H1 (cell line): ENCODE data around the gene ZNF555. TPM values are rescaled to one million over a fixed set of nuclear protein-coding genes. Genes with fewer than 3 reads are reported as not detected.

ENCODE experiments used
- EGR1 ChIP-seq: IDR thresholded peaks from 2 replicates; pipeline ENCODE4 v1.6.1; 2011; ENCODE audit warnings: low read depth, low read length, borderline replicate concordance
- HDAC2 ChIP-seq, 2 experiments: fragments of 300-600 bp in 1 of 2; sonication (generic) in 1 of 2; IDR thresholded peaks; 2 replicates each; pipeline ENCODE4 v1.6.1; 2011 to 2012; ENCODE audit warnings: low read depth in 2 of 2, low read length in 2 of 2, mild to moderate bottlenecking in 2 of 2, moderate library complexity in 2 of 2, borderline replicate concordance in 1 of 2, inconsistent platforms in 1 of 2
- polyA plus RNA-seq, 7 experiments: library from polyadenylated mRNA; depleted of rRNA in 3 of 7; stranded (reverse) in 5 of 7; unstranded in 2 of 7; fragments of >200 nt in 5 of 7; fragments of 200-250 nt in 2 of 7; gene quantifications; 1 replicate in 5 of 7; 2 replicates in 1 of 7; 4 replicates in 1 of 7; pipeline versions ENCODE4 v1.2.1 to v1.2.3, GENCODE V29; 2011 to 2013; ENCODE audit warnings: missing spikeins in 2 of 7, mixed read lengths in 2 of 7
- total RNA-seq: library from RNA; stranded (reverse); fragmentation: NEBNext Ultra II Directional; extraction: Animal tissue kit (Norgen Biotek cat#: 25700); gene quantifications from 2 replicates; pipeline ENCODE4 v1.2.1, GENCODE V29; 2021
- TF ChIP-seq, protein P1 (sequence below): fragments of 300-600 bp; sonication (generic); IDR thresholded peaks from 2 replicates; pipeline ENCODE4 v1.7.1; 2012; ENCODE audit warnings: low read length, moderate library complexity, mild to moderate bottlenecking, inconsistent platforms; ENCODE audit not compliant: insufficient replicate concordance
- TF ChIP-seq, protein P2 (sequence below): IDR thresholded peaks from 2 replicates; pipeline ENCODE4 v1.6.1; 2011; ENCODE audit warnings: low read length, improper control_type of control experiment
- TF ChIP-seq, protein P3 (sequence below): IDR thresholded peaks from 2 replicates; pipeline ENCODE4 v1.6.1; 2012; ENCODE audit warnings: low read length, inconsistent platforms

The ZNF555 gene
- total and polyA plus RNA-seq, 2 of the 8 experiments (the other 6 are each of a cell fraction or from before 2014, with no cell fraction given), result 1.6 to 5.7 TPM

DNA sequence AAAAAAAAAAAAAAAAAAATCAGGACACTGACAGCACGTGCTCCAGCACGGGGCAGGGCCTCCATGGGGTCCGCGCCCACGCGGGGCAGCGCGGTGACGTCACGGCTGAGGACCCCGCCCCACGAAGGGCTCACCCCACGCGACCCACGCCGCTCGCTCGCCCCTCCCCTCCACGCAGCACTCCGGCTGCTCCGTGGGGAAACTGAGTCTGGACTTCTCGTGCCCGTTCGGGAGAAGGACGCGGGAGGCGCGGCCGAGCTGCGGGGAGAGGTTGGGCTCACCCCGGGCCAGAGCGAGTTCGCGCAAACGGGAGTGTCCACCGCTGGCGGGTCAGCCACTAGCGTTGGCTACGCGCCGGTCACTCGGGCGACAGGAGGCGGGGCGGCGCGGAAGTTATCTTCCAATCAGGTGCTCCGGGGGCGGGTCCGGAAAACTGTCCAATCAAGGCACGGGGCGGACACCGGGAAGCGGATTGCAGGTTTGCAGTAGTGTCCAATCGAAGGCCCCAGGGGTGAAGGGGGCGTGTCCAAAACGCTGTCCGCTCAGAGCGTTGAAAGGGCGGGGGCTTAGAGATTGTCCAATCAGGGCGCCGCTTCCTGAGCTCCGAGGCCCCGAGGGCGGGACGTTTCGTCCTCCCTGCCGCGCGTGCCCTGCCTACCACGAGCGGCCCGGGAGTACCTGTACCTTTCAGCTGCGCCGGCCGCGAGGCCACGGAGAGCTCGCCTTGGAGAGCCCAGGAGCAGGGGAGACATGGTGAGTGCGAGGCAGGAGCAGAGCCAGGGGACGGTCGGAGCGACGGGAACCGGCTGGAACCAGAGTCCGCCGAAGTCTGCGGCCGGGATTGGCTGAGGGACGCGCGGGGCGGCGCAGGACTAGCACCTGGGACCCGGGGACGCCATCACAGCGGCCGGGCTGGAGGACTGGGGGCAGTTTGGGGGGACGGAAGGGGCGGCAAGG lies 59.3 kb downstream of the ZNF555 start, which contains the start of gene ZNF57 (continued):
- TF ChIP-seq, protein P1, sequence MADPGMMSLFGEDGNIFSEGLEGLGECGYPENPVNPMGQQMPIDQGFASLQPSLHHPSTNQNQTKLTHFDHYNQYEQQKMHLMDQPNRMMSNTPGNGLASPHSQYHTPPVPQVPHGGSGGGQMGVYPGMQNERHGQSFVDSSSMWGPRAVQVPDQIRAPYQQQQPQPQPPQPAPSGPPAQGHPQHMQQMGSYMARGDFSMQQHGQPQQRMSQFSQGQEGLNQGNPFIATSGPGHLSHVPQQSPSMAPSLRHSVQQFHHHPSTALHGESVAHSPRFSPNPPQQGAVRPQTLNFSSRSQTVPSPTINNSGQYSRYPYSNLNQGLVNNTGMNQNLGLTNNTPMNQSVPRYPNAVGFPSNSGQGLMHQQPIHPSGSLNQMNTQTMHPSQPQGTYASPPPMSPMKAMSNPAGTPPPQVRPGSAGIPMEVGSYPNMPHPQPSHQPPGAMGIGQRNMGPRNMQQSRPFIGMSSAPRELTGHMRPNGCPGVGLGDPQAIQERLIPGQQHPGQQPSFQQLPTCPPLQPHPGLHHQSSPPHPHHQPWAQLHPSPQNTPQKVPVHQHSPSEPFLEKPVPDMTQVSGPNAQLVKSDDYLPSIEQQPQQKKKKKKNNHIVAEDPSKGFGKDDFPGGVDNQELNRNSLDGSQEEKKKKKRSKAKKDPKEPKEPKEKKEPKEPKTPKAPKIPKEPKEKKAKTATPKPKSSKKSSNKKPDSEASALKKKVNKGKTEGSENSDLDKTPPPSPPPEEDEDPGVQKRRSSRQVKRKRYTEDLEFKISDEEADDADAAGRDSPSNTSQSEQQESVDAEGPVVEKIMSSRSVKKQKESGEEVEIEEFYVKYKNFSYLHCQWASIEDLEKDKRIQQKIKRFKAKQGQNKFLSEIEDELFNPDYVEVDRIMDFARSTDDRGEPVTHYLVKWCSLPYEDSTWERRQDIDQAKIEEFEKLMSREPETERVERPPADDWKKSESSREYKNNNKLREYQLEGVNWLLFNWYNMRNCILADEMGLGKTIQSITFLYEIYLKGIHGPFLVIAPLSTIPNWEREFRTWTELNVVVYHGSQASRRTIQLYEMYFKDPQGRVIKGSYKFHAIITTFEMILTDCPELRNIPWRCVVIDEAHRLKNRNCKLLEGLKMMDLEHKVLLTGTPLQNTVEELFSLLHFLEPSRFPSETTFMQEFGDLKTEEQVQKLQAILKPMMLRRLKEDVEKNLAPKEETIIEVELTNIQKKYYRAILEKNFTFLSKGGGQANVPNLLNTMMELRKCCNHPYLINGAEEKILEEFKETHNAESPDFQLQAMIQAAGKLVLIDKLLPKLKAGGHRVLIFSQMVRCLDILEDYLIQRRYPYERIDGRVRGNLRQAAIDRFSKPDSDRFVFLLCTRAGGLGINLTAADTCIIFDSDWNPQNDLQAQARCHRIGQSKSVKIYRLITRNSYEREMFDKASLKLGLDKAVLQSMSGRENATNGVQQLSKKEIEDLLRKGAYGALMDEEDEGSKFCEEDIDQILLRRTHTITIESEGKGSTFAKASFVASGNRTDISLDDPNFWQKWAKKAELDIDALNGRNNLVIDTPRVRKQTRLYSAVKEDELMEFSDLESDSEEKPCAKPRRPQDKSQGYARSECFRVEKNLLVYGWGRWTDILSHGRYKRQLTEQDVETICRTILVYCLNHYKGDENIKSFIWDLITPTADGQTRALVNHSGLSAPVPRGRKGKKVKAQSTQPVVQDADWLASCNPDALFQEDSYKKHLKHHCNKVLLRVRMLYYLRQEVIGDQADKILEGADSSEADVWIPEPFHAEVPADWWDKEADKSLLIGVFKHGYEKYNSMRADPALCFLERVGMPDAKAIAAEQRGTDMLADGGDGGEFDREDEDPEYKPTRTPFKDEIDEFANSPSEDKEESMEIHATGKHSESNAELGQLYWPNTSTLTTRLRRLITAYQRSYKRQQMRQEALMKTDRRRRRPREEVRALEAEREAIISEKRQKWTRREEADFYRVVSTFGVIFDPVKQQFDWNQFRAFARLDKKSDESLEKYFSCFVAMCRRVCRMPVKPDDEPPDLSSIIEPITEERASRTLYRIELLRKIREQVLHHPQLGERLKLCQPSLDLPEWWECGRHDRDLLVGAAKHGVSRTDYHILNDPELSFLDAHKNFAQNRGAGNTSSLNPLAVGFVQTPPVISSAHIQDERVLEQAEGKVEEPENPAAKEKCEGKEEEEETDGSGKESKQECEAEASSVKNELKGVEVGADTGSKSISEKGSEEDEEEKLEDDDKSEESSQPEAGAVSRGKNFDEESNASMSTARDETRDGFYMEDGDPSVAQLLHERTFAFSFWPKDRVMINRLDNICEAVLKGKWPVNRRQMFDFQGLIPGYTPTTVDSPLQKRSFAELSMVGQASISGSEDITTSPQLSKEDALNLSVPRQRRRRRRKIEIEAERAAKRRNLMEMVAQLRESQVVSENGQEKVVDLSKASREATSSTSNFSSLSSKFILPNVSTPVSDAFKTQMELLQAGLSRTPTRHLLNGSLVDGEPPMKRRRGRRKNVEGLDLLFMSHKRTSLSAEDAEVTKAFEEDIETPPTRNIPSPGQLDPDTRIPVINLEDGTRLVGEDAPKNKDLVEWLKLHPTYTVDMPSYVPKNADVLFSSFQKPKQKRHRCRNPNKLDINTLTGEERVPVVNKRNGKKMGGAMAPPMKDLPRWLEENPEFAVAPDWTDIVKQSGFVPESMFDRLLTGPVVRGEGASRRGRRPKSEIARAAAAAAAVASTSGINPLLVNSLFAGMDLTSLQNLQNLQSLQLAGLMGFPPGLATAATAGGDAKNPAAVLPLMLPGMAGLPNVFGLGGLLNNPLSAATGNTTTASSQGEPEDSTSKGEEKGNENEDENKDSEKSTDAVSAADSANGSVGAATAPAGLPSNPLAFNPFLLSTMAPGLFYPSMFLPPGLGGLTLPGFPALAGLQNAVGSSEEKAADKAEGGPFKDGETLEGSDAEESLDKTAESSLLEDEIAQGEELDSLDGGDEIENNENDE, result no peak
- TF ChIP-seq, protein P2, sequence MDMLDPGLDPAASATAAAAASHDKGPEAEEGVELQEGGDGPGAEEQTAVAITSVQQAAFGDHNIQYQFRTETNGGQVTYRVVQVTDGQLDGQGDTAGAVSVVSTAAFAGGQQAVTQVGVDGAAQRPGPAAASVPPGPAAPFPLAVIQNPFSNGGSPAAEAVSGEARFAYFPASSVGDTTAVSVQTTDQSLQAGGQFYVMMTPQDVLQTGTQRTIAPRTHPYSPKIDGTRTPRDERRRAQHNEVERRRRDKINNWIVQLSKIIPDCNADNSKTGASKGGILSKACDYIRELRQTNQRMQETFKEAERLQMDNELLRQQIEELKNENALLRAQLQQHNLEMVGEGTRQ, result no peak
- TF ChIP-seq, protein P3, sequence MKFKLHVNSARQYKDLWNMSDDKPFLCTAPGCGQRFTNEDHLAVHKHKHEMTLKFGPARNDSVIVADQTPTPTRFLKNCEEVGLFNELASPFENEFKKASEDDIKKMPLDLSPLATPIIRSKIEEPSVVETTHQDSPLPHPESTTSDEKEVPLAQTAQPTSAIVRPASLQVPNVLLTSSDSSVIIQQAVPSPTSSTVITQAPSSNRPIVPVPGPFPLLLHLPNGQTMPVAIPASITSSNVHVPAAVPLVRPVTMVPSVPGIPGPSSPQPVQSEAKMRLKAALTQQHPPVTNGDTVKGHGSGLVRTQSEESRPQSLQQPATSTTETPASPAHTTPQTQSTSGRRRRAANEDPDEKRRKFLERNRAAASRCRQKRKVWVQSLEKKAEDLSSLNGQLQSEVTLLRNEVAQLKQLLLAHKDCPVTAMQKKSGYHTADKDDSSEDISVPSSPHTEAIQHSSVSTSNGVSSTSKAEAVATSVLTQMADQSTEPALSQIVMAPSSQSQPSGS, result no peak
- TF ChIP-seq EGR1, result no peak
- peak in 1 of 2 experiments; percentile 88; a peak in 2 of 4 replicates for TF ChIP-seq HDAC2 (IDR thresholded peaks at IDR 0.05; ENCODE audit: borderline replicate concordance in 1 of 2, low read depth in 2 of 2, low read length in 2 of 2)
